H9 (cell line): Measurements from ENCODE around the gene KRTAP10-10. TPM values are rescaled to one million over a fixed set of nuclear protein-coding genes. Genes with fewer than 3 reads are reported as not detected.

ENCODE experiments used
- DNase-seq: peaks from one replicate; pipeline ENCODE4 v3.0.0-alpha.2; 2017
- H2AFZ ChIP-seq: one replicate; pipeline ENCODE4 v1.6.1; 2013; ENCODE audit warnings: mild to moderate bottlenecking, low read length, control low read depth, moderate library complexity
- H2AK5ac ChIP-seq: 2 replicates; pipeline ENCODE4 v1.6.1; 2013; ENCODE audit warnings: low read length, control low read depth, mixed read lengths; ENCODE audit not compliant: insufficient read length
- H2BK120ac ChIP-seq: one replicate; pipeline ENCODE4 v1.6.1; 2013; ENCODE audit warnings: low read depth, mild to moderate bottlenecking, low read length, control low read depth, inconsistent platforms; ENCODE audit not compliant: poor library complexity, severe bottlenecking
- H2BK12ac ChIP-seq: 2 replicates; pipeline ENCODE4 v1.6.1; 2013; ENCODE audit warnings: low read length, control low read depth, mixed read lengths, low read depth; ENCODE audit not compliant: insufficient read length
- H2BK15ac ChIP-seq: 2 replicates; pipeline ENCODE4 v1.6.1; 2013; ENCODE audit warnings: low read depth, low read length, control low read depth
- H2BK20ac ChIP-seq: one replicate; pipeline ENCODE4 v1.6.1; 2013; ENCODE audit warnings: low read depth, mild to moderate bottlenecking, low read length, control low read depth, inconsistent platforms; ENCODE audit not compliant: poor library complexity, severe bottlenecking
- H2BK5ac ChIP-seq: 2 replicates; pipeline ENCODE4 v1.6.1; 2013; ENCODE audit warnings: low read length, control low read depth, mixed read lengths; ENCODE audit not compliant: insufficient read length
- H3K14ac ChIP-seq: 2 replicates; pipeline ENCODE4 v1.6.1; 2013; ENCODE audit warnings: low read length, control low read depth; ENCODE audit not compliant: insufficient read depth
- H3K18ac ChIP-seq: 2 replicates; pipeline ENCODE4 v1.6.1; 2013; ENCODE audit warnings: low read depth, mild to moderate bottlenecking, mixed read lengths, low read length, control low read depth; ENCODE audit not compliant: insufficient read length
- H3K23ac ChIP-seq: 2 replicates; pipeline ENCODE4 v1.6.1; 2013; ENCODE audit warnings: low read length, control low read depth, mixed read lengths, low read depth; ENCODE audit not compliant: insufficient read length
- H3K23me2 ChIP-seq: 2 replicates; pipeline ENCODE4 v1.6.1; 2013; ENCODE audit warnings: low read depth, mild to moderate bottlenecking, mixed read lengths, low read length, control low read depth; ENCODE audit not compliant: insufficient read length, poor library complexity, severe bottlenecking
- H3K27ac ChIP-seq: 2 replicates; pipeline ENCODE4 v1.5.1; 2013; ENCODE audit warnings: low read length, control low read depth, mixed read lengths, low read depth; ENCODE audit not compliant: insufficient read length
- H3K27me3 ChIP-seq: 2 replicates; pipeline ENCODE4 v1.6.1; 2013; ENCODE audit warnings: low read length, control low read depth, inconsistent platforms; ENCODE audit not compliant: insufficient read depth
- H3K4ac ChIP-seq: 2 replicates; pipeline ENCODE4 v1.6.1; 2013; ENCODE audit warnings: low read depth, mild to moderate bottlenecking, control low read depth, inconsistent platforms, low read length, moderate library complexity
- H3K4me1 ChIP-seq: 2 replicates; pipeline ENCODE4 v1.6.1; 2013; ENCODE audit warnings: low read length, control low read depth, inconsistent platforms; ENCODE audit not compliant: insufficient read depth
- H3K4me2 ChIP-seq: 2 replicates; pipeline ENCODE4 v1.6.1; 2013; ENCODE audit warnings: low read length, control low read depth, mixed read lengths; ENCODE audit not compliant: insufficient read length, insufficient read depth
- H3K56ac ChIP-seq: 2 replicates; pipeline ENCODE4 v1.6.1; 2013; ENCODE audit warnings: low read depth, mild to moderate bottlenecking, mixed read lengths, low read length, control low read depth; ENCODE audit not compliant: insufficient read length
- H3K79me1 ChIP-seq: 2 replicates; pipeline ENCODE4 v1.6.1; 2013; ENCODE audit warnings: low read depth, mild to moderate bottlenecking, moderate library complexity, low read length, control low read depth, inconsistent platforms; ENCODE audit not compliant: insufficient read depth, poor library complexity, severe bottlenecking
- H3K79me2 ChIP-seq: 2 replicates; pipeline ENCODE4 v1.6.1; 2013; ENCODE audit warnings: low read length, control low read depth, inconsistent platforms; ENCODE audit not compliant: insufficient read depth
- H3K9ac ChIP-seq: 2 replicates; pipeline ENCODE4 v1.6.1; 2013; ENCODE audit warnings: low read length, control low read depth, mixed read lengths; ENCODE audit not compliant: insufficient read length; ENCODE audit errors: extremely low read depth
- H3K9me3 ChIP-seq: one replicate; pipeline ENCODE4 v1.6.1; 2013; ENCODE audit warnings: low read depth, low read length, inconsistent platforms; ENCODE audit not compliant: control insufficient read depth
- H3T11ph ChIP-seq: one replicate; pipeline ENCODE4 v1.6.1; 2013; ENCODE audit warnings: mild to moderate bottlenecking, low read length, control low read depth, inconsistent platforms
- H4K20me1 ChIP-seq: one replicate; pipeline ENCODE4 v1.6.1; 2013; ENCODE audit not compliant: control insufficient read depth, insufficient read length, insufficient read depth
- H4K5ac ChIP-seq: 2 replicates; pipeline ENCODE4 v1.6.1; 2013; ENCODE audit warnings: low read depth, mild to moderate bottlenecking, mixed read lengths, low read length, control low read depth; ENCODE audit not compliant: insufficient read length
- H4K8ac ChIP-seq: replicated peaks from 2 replicates; pipeline ENCODE4 v1.6.1; 2013; ENCODE audit warnings: low read length, control low read depth, mixed read lengths, low read depth; ENCODE audit not compliant: insufficient read length
- H4K91ac ChIP-seq: 2 replicates; pipeline ENCODE4 v1.6.1; 2013; ENCODE audit warnings: low read depth, mild to moderate bottlenecking, moderate library complexity, mixed read lengths, low read length, control low read depth; ENCODE audit not compliant: insufficient read length
- H3K27ac Mint-ChIP-seq, 3 experiments: 2 replicates in 2 of 3; 3 replicates in 1 of 3; pipeline ENCODE4 v1.8.0; 2020 to 2021; ENCODE audit warnings: mixed read lengths in 3 of 3, mild to moderate bottlenecking in 1 of 3, moderate library complexity in 1 of 3
- H3K27me3 Mint-ChIP-seq: 2 replicates; pipeline ENCODE4 v1.8.0; 2021; ENCODE audit warnings: low read depth, mild to moderate bottlenecking, moderate library complexity, mixed read lengths
- H3K36me3 Mint-ChIP-seq, 3 experiments: 2 replicates in 2 of 3; 3 replicates in 1 of 3; pipeline ENCODE4 v1.8.0; 2020 to 2021; ENCODE audit warnings: low read depth in 3 of 3, mixed read lengths in 3 of 3; ENCODE audit not compliant: insufficient read depth in 1 of 3
- H3K4me1 Mint-ChIP-seq, 2 experiments: 2 replicates each; pipeline ENCODE4 v1.8.0; 2020; ENCODE audit warnings: mixed read lengths in 2 of 2
- H3K4me3 Mint-ChIP-seq, 2 experiments: 2 replicates in 1 of 2; 3 replicates in 1 of 2; pipeline ENCODE4 v1.8.0; 2020 to 2021; ENCODE audit warnings: mild to moderate bottlenecking in 2 of 2, mixed read lengths in 2 of 2, moderate library complexity in 1 of 2
- H3K9me3 Mint-ChIP-seq, 2 experiments: 2 replicates in 1 of 2; 3 replicates in 1 of 2; pipeline ENCODE4 v1.8.0; 2020; ENCODE audit warnings: mild to moderate bottlenecking in 2 of 2, mixed read lengths in 2 of 2, moderate library complexity in 1 of 2
- WGBS: extraction: QIAGEN DNeasy Blood & Tissue Kit; methylation state at CpG from one replicate; pipeline ENCODE4 v1.1.7; 2013; ENCODE audit warnings: missing lambda C conversion rate, low lambda C conversion rate, mixed read lengths; ENCODE audit not compliant: insufficient read length; ENCODE audit errors: extremely low coverage; 5-methylcytosine and 5-hydroxymethylcytosine counted together
- total RNA-seq: library from RNA; stranded (reverse); gene quantifications from 2 replicates; pipeline ENCODE4 v1.2.1, GENCODE V29; 2021
- TF ChIP-seq, protein P1 (sequence below): fragments of 200-600 bp; sonication (generic); conservative IDR thresholded peaks from 3 replicates; pipeline ENCODE4 v1.8.0; 2021; ENCODE audit warnings: antibody characterized with exemption, mild to moderate bottlenecking

Gene KRTAP10-10
- total RNA-seq, 1 experiment from 2014 or later, result not detected

- Histone ChIP-seq H3K27me3 (no peaks in the 10 kb centered on the region), H3K4me2 (no peak overlapping the region), H3T11ph (no peak overlapping the region), H3K27ac (no peak overlapping the region), H3K56ac (no peak overlapping the region), H2BK20ac (no peak overlapping the region), H3K79me2 (no peaks in the 10 kb centered on the region), H3K14ac (no peak overlapping the region), H3K4me1 (no peaks in the 10 kb centered on the region), H3K4ac (no peak overlapping the region), H2BK15ac (no peak overlapping the region), H2BK120ac (no peak overlapping the region), H2BK12ac (no peak overlapping the region), H3K9me3 (no peaks in the 10 kb centered on the region), H3K9ac (no peak overlapping the region), H2AK5ac (no peak overlapping the region), H4K8ac (no peak overlapping the region), H3K18ac (no peak overlapping the region), H4K91ac (no peak overlapping the region), H2BK5ac (no peak overlapping the region), H2AFZ (no peak overlapping the region), H3K79me1 (no peaks in the 10 kb centered on the region), H4K5ac (no peak overlapping the region), H3K23me2 (peaks cover 2% of the 10 kb centered on the region), H4K20me1 (no peaks in the 10 kb centered on the region), H3K23ac (no peak overlapping the region)
- Mint-ChIP-seq H3K9me3 (peaks cover 15 to 16% of the 10 kb centered on the region in 2 experiments; a peak in 4 of 5 replicates), H3K27me3 (peaks cover 22% of the 10 kb centered on the region), H3K27ac (no peak overlapping the region), H3K36me3 (peaks cover 4 to 15% (median 8%) of the 10 kb centered on the region in 3 experiments), H3K4me1 (peaks cover 0 to 10% of the 10 kb centered on the region in 2 experiments; a peak in 3 of 4 replicates), H3K4me3 (no peak overlapping the region)
- DNase-seq, result no peak
- TF ChIP-seq, protein P1, sequence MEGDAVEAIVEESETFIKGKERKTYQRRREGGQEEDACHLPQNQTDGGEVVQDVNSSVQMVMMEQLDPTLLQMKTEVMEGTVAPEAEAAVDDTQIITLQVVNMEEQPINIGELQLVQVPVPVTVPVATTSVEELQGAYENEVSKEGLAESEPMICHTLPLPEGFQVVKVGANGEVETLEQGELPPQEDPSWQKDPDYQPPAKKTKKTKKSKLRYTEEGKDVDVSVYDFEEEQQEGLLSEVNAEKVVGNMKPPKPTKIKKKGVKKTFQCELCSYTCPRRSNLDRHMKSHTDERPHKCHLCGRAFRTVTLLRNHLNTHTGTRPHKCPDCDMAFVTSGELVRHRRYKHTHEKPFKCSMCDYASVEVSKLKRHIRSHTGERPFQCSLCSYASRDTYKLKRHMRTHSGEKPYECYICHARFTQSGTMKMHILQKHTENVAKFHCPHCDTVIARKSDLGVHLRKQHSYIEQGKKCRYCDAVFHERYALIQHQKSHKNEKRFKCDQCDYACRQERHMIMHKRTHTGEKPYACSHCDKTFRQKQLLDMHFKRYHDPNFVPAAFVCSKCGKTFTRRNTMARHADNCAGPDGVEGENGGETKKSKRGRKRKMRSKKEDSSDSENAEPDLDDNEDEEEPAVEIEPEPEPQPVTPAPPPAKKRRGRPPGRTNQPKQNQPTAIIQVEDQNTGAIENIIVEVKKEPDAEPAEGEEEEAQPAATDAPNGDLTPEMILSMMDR, result no peak
- WGBS, result no CpG with 5 or more reads among the region's 14 CpGs
Observed at GRCh38 chr21:44653123-44653522, 16.0 kb downstream of the KRTAP10-10 start.
